Measurements from ENCODE around the gene DHDH. TPM values are rescaled to one million over a fixed set of nuclear protein-coding genes. Genes with fewer than 3 reads are reported as not detected.

The DHDH gene
- polyA plus RNA-seq, 3 donors: 0.38 TPM; not detected in 2

DNA sequence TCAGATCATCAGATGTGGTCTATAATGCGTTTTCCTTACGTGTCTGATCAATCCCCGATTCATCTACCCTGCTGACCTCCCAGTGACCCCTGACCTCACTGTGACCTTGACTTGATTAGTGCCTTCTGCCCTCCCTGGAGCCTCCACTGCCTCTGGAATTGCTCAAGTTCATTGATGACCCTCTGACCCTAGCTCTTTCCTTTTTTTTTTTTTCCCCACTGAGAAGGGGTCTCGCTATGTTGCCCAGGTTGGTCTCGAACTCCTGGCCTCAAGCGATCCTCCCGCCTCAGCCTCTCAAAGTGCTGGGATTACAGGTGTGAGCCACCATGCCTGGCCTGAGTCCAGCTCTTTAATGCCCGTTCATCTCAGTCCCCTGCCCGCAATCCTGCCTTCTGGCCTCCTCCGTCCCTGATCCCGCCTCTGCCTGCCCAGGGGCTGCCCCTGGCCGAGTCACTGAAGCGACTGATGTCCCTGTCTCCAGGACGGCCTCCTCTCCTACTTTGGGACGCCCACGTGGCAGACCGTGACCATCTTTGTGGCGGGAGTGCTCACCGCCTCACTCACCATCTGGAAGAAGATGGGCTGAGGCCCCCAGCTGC is 27.7 kb downstream of the DHDH start:
- H3K4me1 Mint-ChIP-seq: peaks cover 62% of the 10 kb centered on the region
- Histone ChIP-seq H4K20me1 (ENCODE audit: insufficient read depth, low read length) (peaks cover 11% of the 10 kb centered on the region), H3K4me1 (ENCODE audit: control insufficient read depth in 1 of 2, insufficient read depth in 2 of 2, low read length in 2 of 2) (peaks cover 65 to 74% of the 10 kb centered on the region in 2 donors), H3K4me2 (replicated peaks; ENCODE audit: extremely low read depth, low read length, poor library complexity, severe bottlenecking) (no peak overlapping the region), H3K79me2 (ENCODE audit: insufficient read depth, low read length) (peaks cover 66% of the 10 kb centered on the region), H3K4me3 (replicated peaks in 1 of 3; ENCODE audit: low read depth in 2 of 3, low read length in 3 of 3) (no peak overlapping the region), H3K27ac (ENCODE audit: low read depth in 1 of 2, low read length in 2 of 2) (peak overlapping the region; percentile 88 to 96), H2AFZ (ENCODE audit: insufficient read depth, low read depth, low read length, poor library complexity, severe bottlenecking) (no peak overlapping the region), H3K9ac (ENCODE audit: insufficient read depth, low read length, poor library complexity, severe bottlenecking) (no peak overlapping the region), H3K36me3 (replicated peaks in 1 of 2; ENCODE audit: control insufficient read depth in 1 of 2, insufficient read depth in 2 of 2, low read length in 2 of 2) (peaks cover 4 to 23% of the 10 kb centered on the region in 2 donors), H3K9me3 (replicated peaks in 1 of 2; ENCODE audit: control insufficient read depth in 1 of 2, insufficient read depth in 1 of 2, low read length in 2 of 2) (no peaks in the 10 kb centered on the region), H3K27me3 (ENCODE audit: control insufficient read depth in 2 of 2, insufficient read depth in 2 of 2, low read length in 2 of 2) (no peaks in the 10 kb centered on the region)
- peaks cover 0 to 7% (median 0%) of the 10 kb centered on the region in 3 donors for H3K27me3 Mint-ChIP-seq (ENCODE audit: low read depth in 3 of 3)
- no peak for TF ChIP-seq CTCF (IDR thresholded peaks at IDR 0.05)
- intact Hi-C loops (cut with micrococcal nuclease): loop anchor here in 1 of 2 donors (10.0 kb wide), 1 partner anchor 326 kb away; the partner anchor contains the start of gene DBP
- DNase-seq: no peak
- 87% methylated on average over 16 of the region's 19 CpGs for WGBS (ENCODE audit: insufficient coverage)
- peaks cover 0 to 8% (median 0%) of the 10 kb centered on the region in 7 donors for H3K9me3 Mint-ChIP-seq
- H3K27ac Mint-ChIP-seq: peak overlapping the region; percentile 43 to 99 (median 81)
- no peak overlapping the region for H3K4me3 Mint-ChIP-seq
- H3K36me3 Mint-ChIP-seq: peaks cover 28 to 39% of the 10 kb centered on the region in 2 donors

GRCh38 chr19:48961673-48962028 is 28.2 kb downstream of the DHDH start:
- peaks cover 0 to 10% (median 0%) of the 10 kb centered on the region in 7 donors for H3K9me3 Mint-ChIP-seq

More at GRCh38 chr19:48961673-48962028, 28.2 kb downstream of the DHDH start:
- Histone ChIP-seq H3K4me3 (replicated peaks in 1 of 3; ENCODE audit: low read depth in 2 of 3, low read length in 3 of 3) (peak overlapping the region in 1 of 3 experiments; percentile 99), H3K4me2 (replicated peaks; ENCODE audit: extremely low read depth, low read length, poor library complexity, severe bottlenecking) (peak overlapping the region; percentile 96), H3K9me3 (replicated peaks in 1 of 2; ENCODE audit: control insufficient read depth in 1 of 2, insufficient read depth in 1 of 2, low read length in 2 of 2) (no peaks in the 10 kb centered on the region), H3K4me1 (ENCODE audit: control insufficient read depth in 1 of 2, insufficient read depth in 2 of 2, low read length in 2 of 2) (peaks cover 67 to 76% of the 10 kb centered on the region in 2 donors), H3K27me3 (ENCODE audit: control insufficient read depth in 2 of 2, insufficient read depth in 2 of 2, low read length in 2 of 2) (no peaks in the 10 kb centered on the region), H4K20me1 (ENCODE audit: insufficient read depth, low read length) (peaks cover 15% of the 10 kb centered on the region), H3K27ac (ENCODE audit: low read depth in 1 of 2, low read length in 2 of 2) (peak overlapping the region; percentile 88 to 96), H2AFZ (ENCODE audit: insufficient read depth, low read depth, low read length, poor library complexity, severe bottlenecking) (no peak overlapping the region), H3K9ac (ENCODE audit: insufficient read depth, low read length, poor library complexity, severe bottlenecking) (no peak overlapping the region), H3K79me2 (ENCODE audit: insufficient read depth, low read length) (peaks cover 67% of the 10 kb centered on the region), H3K36me3 (replicated peaks in 1 of 2; ENCODE audit: control insufficient read depth in 1 of 2, insufficient read depth in 2 of 2, low read length in 2 of 2) (peaks cover 9 to 25% of the 10 kb centered on the region in 2 donors)
- peak overlapping the region; percentile 74 to 99 for H3K4me3 Mint-ChIP-seq
- peaks cover 30 to 40% of the 10 kb centered on the region in 2 donors for H3K36me3 Mint-ChIP-seq
- H3K27me3 Mint-ChIP-seq (ENCODE audit: low read depth in 3 of 3): peaks cover 0 to 12% (median 0%) of the 10 kb centered on the region in 3 donors
- 88% methylated on average over 3 of the region's 12 CpGs for WGBS (ENCODE audit: insufficient coverage)
- H3K27ac Mint-ChIP-seq: peak overlapping the region; percentile 92 to 99 (median 95)
- DNase-seq: no peak
- intact Hi-C loops (cut with micrococcal nuclease): loop anchor here in 1 of 2 donors (10.0 kb wide), 1 partner anchor 327 kb away; the partner anchor contains the start of gene DBP
- H3K4me1 Mint-ChIP-seq: peaks cover 64% of the 10 kb centered on the region
- TF ChIP-seq CTCF (IDR thresholded peaks at IDR 0.05): no peak

All from CD14-positive monocyte (primary cell).